ENCODE measurements around the gene AKAP9.

DNA sequence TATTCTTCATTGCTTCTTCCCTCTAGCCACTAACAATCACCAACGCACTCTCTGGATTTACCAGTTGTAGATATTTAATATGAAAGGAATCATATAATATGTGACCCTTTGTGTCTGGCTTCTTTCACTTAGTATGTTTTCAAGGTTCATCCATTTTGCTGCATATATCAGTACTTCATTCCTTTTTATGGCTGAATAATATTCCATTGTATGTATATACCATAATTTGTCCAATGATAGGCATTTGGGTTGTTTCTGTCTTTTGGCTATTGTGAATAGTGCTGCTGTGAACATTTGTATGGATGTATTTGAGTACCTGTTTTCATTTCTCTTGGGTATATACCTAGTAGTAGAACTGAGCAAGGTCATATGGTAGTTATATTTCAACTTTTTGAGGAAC, 7.3 kb downstream of the AKAP9 start:
- TF ChIP-seq POLR2A (IDR thresholded peaks at IDR 0.05; ENCODE audit: low read length) (no peak), GATA1 (IDR thresholded peaks at IDR 0.05; ENCODE audit: low read depth, low read length) (no peak)

Measured in erythroblast (primary cell).